GM12873 (cell line): ENCODE data around the gene CSF1R.

Experiments
- TF ChIP-seq, protein P1 (sequence below): IDR thresholded peaks from 2 replicates; pipeline ENCODE4 v1.5.1; 2012; ENCODE audit warnings: low read depth, mild to moderate bottlenecking, moderate library complexity, low read length, control low read depth; ENCODE audit not compliant: insufficient read depth; ENCODE audit errors: missing control alignments

CSF1R gene

DNA sequence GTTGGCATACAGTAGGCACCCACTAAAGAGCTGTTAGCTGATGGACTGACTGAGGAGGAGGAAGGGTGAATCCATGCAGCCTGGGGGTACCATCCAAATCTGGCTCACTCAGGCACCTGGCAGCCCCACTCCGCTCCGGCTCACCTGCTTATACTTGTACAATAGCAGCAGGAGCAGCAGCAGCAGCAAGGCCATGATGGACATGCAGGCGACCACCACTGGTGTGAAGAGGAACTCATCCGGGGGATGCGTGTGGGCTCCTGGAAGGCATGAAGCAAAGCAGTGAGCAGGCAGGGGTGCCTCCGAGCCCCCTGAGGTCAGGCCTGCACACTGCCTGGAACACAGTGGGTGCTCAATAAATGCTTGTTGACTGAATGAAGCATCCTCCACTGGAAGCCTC, 18.3 kb downstream of the CSF1R start:
- TF ChIP-seq, protein P1, sequence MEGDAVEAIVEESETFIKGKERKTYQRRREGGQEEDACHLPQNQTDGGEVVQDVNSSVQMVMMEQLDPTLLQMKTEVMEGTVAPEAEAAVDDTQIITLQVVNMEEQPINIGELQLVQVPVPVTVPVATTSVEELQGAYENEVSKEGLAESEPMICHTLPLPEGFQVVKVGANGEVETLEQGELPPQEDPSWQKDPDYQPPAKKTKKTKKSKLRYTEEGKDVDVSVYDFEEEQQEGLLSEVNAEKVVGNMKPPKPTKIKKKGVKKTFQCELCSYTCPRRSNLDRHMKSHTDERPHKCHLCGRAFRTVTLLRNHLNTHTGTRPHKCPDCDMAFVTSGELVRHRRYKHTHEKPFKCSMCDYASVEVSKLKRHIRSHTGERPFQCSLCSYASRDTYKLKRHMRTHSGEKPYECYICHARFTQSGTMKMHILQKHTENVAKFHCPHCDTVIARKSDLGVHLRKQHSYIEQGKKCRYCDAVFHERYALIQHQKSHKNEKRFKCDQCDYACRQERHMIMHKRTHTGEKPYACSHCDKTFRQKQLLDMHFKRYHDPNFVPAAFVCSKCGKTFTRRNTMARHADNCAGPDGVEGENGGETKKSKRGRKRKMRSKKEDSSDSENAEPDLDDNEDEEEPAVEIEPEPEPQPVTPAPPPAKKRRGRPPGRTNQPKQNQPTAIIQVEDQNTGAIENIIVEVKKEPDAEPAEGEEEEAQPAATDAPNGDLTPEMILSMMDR = no peak

DNA sequence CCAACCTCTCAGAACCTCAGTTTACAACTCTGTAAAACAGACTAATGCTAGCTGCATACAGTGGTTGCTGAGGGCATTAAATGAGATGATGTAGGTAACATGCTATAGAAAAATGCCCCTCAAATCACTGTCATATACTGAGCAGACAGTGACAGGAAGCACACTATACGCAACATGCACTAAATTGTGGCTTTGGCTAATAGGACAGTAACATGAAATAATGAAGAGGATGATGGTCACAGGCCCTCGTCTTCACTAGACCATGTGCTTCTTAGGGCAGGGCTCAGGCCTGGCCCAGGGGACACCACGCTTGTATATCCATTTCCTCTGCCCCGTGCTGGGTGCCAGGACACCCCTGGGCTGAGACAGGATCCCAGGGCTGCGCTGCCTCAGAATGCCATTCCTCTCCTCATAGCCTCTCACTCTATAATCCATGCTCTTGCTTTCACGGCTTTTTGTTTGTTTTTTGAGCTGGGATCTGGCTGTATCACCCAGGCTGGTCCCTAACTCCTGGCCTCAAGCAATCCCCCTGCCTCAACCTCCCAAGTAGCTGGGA, 18.9 kb downstream of the CSF1R start:
- TF ChIP-seq, protein P1 = no peak

DNA sequence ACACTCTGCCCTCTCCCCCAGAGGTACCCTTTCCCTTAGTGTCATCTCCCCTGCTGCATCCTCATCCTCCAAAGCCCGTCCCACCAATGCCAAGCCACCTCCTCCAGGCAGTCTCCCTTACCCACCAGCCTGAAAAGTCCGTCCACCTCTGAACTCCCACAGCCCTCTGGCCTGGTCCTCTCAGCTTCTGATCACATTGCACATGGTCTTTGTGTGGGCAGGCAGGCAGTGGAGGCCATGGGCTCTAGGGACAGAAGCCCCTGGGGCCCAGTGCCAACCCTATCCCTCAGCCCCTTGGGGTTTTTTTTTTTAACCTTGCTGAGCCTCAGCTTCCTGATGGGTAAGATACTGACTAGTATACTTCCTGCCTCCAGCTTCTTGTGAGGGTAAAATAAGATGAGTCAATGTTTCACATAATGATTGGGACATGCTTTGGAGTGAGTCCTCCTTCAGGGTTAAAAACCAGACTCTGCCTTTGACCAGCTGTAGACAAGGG, 19.4 kb downstream of the CSF1R start:
- TF ChIP-seq, protein P1 = no peak

DNA sequence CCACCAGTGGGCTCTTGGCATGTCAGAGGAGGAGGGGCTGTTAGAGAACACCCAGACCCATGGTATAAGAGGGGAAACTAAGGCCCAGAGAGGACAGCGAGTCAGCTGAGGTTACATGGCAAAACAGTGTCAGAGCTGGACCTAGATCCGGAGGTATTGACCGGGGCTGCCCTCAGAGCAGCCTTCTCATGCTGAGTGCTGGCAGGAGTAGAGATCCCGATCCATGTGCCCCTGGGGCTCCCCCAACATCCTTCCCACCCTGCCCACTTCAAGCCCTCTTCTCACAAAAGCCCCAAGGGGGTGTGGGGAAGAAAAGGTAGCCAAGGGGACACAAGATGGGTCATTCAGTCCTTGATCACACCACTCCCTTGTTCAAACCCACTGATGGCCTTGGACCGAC, 19.9 kb downstream of the CSF1R start:
- TF ChIP-seq, protein P1 = no peak

DNA sequence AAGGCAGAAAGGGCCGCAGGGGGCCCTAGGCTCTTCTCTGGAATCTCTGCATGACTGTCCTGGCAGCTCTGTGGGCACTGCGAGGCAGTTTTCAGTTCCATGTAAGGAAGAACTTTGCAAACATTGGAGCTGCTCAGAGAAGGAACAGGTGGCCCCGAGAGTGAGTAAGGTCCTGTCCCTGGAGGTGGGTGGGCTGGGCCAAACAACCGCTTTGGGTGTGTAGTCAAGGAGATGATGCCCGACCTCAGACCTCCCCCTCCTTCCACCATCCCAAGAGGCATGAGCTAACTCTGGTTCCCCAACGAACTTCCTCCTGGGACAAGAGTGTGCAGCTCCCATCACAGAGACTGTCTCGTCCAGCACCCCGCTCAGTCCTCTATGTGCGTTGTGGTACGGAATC, 20.5 kb downstream of the CSF1R start:
- TF ChIP-seq, protein P1 = no peak

DNA sequence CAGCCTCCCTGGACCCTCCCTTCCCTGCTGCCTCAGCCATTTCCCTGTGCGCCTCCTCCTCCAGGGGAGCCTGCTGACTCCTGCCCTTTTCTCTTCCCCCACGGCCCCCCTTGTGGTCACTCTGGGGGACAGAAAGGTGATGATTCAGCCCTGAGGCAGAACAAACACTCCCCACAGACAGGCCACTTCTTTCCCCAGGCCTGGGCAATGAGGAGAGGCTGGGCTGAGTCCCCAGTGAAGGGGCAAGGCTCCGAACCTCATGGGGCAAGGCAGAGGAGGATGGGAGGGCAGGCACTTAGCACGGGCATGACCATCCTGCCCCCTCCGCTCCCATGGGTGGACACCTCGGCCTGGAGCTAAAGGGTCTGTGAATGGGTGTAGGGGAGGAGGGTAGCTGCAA, 21.0 kb downstream of the CSF1R start:
- TF ChIP-seq, protein P1 = no peak

DNA sequence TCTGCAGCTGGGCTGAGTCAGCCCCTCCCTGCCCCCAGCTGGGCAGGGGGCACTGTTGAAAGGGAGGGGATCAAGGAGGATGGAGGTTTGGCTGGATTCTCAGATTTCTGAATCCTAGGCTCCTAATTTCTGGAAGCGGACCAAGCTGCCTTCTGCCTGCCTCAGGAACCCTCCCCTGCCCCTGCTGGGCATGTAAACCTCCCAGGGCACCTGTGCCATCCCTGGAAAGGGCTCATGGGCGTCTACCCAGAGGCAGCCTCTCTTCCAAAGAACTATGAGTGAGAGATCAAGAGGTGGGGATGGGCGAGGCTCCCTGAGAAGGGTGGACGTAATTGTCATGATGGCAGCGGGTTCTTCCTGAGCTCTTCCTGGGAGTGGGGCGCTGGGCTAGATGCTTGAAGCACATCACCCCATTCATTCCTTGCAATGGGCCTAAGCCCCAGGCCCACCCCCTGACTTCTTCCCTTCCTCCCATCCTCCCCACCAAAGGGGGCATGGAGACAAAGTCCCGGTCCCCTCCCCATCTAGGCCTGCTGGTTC, 21.6 kb downstream of the CSF1R start:
- TF ChIP-seq, protein P1 = no peak
